OCI-LY1 (cell line): ENCODE results near the gene TOP2A.

Source experiments
- H2AFZ ChIP-seq: fragments of 200-600 bp; sonication (generic), shearing (Covaris generic); 2 replicates; pipeline ENCODE4 v1.6.0; 2014; ENCODE audit warnings: antibody characterized with exemption, mild to moderate bottlenecking, low read length
- H3F3A ChIP-seq: fragments of 200-600 bp; sonication (generic), shearing (Covaris generic); 2 replicates; pipeline ENCODE4 v1.6.0; 2014; ENCODE audit warnings: mild to moderate bottlenecking, antibody characterized with exemption, low read length, moderate library complexity; ENCODE audit not compliant: insufficient read depth
- H3K27ac ChIP-seq: fragments of 200-600 bp; sonication (generic); 2 replicates; pipeline ENCODE4 v1.5.1; 2014; ENCODE audit warnings: low read length, mixed run types, mild to moderate bottlenecking, low read depth; ENCODE audit not compliant: poor library complexity, severe bottlenecking
- H3K27me3 ChIP-seq: fragments of 200-600 bp; sonication (generic); 2 replicates; pipeline ENCODE4 v1.6.0; 2014; ENCODE audit warnings: antibody characterized with exemption, mild to moderate bottlenecking, low read length, moderate library complexity; ENCODE audit not compliant: insufficient read depth
- H3K36me3 ChIP-seq: fragments of 200-600 bp; sonication (generic); 2 replicates; pipeline ENCODE4 v1.6.1; 2014; ENCODE audit warnings: mild to moderate bottlenecking, antibody characterized with exemption, low read length, moderate library complexity, mixed read lengths; ENCODE audit not compliant: insufficient read depth
- H3K4me1 ChIP-seq: fragments of 200-600 bp; sonication (generic); 2 replicates; pipeline ENCODE4 v1.5.1; 2014; ENCODE audit warnings: mild to moderate bottlenecking, low read length, moderate library complexity; ENCODE audit not compliant: insufficient read depth, severe bottlenecking
- H3K4me2 ChIP-seq: fragments of 200-600 bp; sonication (generic), shearing (Covaris generic); 2 replicates; pipeline ENCODE4 v1.6.1; 2014; ENCODE audit warnings: low read length
- H3K4me3 ChIP-seq: fragments of 200-600 bp; sonication (generic); 2 replicates; pipeline ENCODE4 v1.5.1; 2014; ENCODE audit warnings: low read length, low read depth, mild to moderate bottlenecking, mixed read lengths; ENCODE audit not compliant: poor library complexity, severe bottlenecking
- H3K79me2 ChIP-seq: fragments of 200-600 bp; shearing (Covaris generic); 2 replicates; pipeline ENCODE4 v1.6.1; 2016; ENCODE audit warnings: mixed run types, low read length, mixed read lengths; ENCODE audit not compliant: insufficient read depth
- H3K9ac ChIP-seq: fragments of 200-600 bp; sonication (generic), shearing (Covaris generic); 2 replicates; pipeline ENCODE4 v1.6.1; 2014; ENCODE audit warnings: mild to moderate bottlenecking, low read length, mixed read lengths
- H3K9me2 ChIP-seq: fragments of 200-600 bp; sonication (generic), shearing (Covaris generic); 2 replicates; pipeline ENCODE4 v1.6.1; 2014; ENCODE audit warnings: low read depth, mild to moderate bottlenecking, low read length, mixed read lengths
- H3K9me3 ChIP-seq: fragments of 200-600 bp; shearing (Covaris generic); 2 replicates; pipeline ENCODE4 v1.6.1; 2014; ENCODE audit warnings: low read length, mixed read lengths
- H4K20me1 ChIP-seq: fragments of 200-600 bp; sonication (generic), shearing (Covaris generic); 2 replicates; pipeline ENCODE4 v1.6.0; 2016; ENCODE audit warnings: mild to moderate bottlenecking, low read length; ENCODE audit not compliant: insufficient read depth
- CTCF ChIP-seq: fragments of 200-600 bp; sonication (generic), shearing (Covaris generic); IDR thresholded peaks from 2 replicates; pipeline ENCODE4 v1.5.1; 2017; ENCODE audit warnings: mild to moderate bottlenecking, antibody characterized with exemption, low read length, moderate library complexity, mixed read lengths
- EZH2 ChIP-seq: fragments of 200-600 bp; sonication (generic), shearing (Covaris generic); IDR thresholded peaks from 2 replicates; pipeline ENCODE4 v1.8.0; 2017; ENCODE audit warnings: borderline replicate concordance, mixed run types, mild to moderate bottlenecking, antibody characterized with exemption, low read length, moderate library complexity, mixed read lengths

TOP2A gene

DNA sequence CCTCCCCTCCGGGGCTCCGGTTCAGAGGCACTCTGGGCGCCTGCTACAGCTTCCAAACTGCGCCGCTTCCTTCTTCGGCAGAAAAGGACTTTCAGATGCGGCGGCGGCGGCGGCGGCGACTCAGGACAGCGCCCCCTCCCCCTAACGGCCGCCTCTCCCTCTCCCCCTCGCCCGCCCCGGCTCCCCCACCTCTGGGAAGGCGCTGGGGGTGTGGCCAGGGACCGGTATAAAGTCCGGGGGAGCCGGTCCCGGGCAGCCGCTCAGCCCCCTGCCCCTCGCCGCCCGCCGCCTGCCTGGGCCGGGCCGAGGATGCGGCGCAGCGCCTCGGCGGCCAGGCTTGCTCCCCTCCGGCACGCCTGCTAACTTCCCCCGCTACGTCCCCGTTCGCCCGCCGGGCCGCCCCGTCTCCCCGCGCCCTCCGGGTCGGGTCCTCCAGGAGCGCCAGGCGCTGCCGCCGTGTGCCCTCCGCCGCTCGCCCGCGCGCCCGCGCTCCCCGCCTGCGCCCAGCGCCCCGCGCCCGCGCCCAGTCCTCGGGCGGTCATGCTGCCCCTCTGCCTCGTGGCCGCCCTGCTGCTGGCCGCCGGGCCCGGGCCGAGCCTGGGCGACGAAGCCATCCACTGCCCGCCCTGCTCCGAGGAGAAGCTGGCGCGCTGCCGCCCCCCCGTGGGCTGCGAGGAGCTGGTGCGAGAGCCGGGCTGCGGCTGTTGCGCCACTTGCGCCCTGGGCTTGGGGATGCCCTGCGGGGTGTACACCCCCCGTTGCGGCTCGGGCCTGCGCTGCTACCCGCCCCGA is 25.7 kb upstream of the TOP2A start, which contains the start of gene IGFBP4:
Gene IGFBP4, plus strand, starts transcription at position 255 of the 792 bp plus-strand sequence. Its CDS starts 286 bp downstream, at position 541.
- Histone ChIP-seq H3K9ac (no peak within 1 kb of the TSS; the same call in 1 of the 2 replicates), H3K4me3 (peak within 1 kb of the TSS; percentile 55), H3K27ac (no peak within 1 kb of the TSS), H3K4me1 (peaks cover 17% of the 10 kb centered on the region), H3K27me3 (peaks cover 22% of the 10 kb centered on the region; the same call in 1 of the 2 replicates), H3K9me2 (no peaks in the 10 kb centered on the region), H3K9me3 (no peaks in the 10 kb centered on the region), H3K79me2 (no peaks in the 10 kb centered on the region), H3K4me2 (peak within 1 kb of the TSS; percentile 71), H2AFZ (no peak within 1 kb of the TSS), H3K36me3 (no peaks in the 10 kb centered on the region), H4K20me1 (no peaks in the 10 kb centered on the region), H3F3A (no peaks in the 10 kb centered on the region)
- peak; percentile 41; the same call in 1 of the 2 replicates for TF ChIP-seq CTCF
- TF ChIP-seq EZH2: no peak

DNA sequence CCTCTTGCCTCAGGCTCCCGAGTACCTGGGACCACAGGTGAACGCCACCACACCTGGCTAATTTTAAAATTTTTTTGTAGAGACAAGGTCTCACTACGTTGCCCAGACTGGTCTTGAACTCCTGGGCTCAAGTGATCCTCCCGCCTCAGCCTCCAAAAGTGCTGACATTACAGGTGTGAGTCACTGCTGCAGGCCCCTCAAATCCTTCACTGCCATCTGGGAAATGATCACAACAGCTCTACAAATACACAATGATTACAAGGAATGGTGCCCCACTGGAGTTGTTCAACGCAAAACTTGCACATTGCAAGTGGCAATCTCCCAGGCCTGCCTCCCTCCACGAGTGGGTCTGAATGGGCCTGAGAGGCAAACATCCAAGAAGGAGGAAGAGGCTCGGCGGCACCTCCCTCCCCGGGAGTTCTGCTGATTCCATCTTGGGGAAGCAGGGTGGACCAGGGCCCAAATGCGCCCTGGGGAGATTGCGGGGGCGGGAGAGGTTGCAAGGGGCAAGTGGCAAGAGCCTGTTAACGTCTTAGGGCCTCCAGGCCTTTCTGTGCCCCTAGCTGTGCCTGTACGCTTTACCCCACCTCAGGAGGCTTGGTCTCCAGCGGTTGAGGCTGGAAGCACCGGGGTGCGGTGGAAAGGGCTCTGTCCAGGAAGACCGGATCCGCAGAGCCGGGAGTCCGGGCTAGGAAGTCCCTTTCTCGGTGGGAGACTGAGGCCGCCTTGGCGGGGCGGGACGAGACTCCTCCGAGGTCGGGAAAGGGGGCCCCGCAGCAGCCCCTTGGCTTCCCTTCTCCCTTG is 24.9 kb upstream of the TOP2A start:
- no peak overlapping the region for H3K27ac ChIP-seq

More for the DNA sequence above, 24.9 kb upstream of the TOP2A start:
- H4K20me1 ChIP-seq: no peaks in the 10 kb centered on the region
- no peak overlapping the region for H3K9ac ChIP-seq
- peak overlapping the region; percentile 71 for H3K4me2 ChIP-seq
- H3K4me1 ChIP-seq: peaks cover 17% of the 10 kb centered on the region
- no peaks in the 10 kb centered on the region for H3K79me2 ChIP-seq
- H3K4me3 ChIP-seq: peak overlapping the region; percentile 55
- H3K9me3 ChIP-seq: no peaks in the 10 kb centered on the region
- H3K36me3 ChIP-seq: no peaks in the 10 kb centered on the region
- no peaks in the 10 kb centered on the region for H3F3A ChIP-seq
- no peak overlapping the region for H2AFZ ChIP-seq
- H3K9me2 ChIP-seq: no peaks in the 10 kb centered on the region
- peaks cover 20% of the 10 kb centered on the region; the same call in 1 of the 2 replicates for H3K27me3 ChIP-seq
- no peak for TF ChIP-seq EZH2
- no peak for TF ChIP-seq CTCF
